Choroid plexus epithelial cell (primary cell): ENCODE measurements around the gene SLC47A2.
A peak's percentile ranks its signal among the peaks of the same experiment; 100 is the strongest.
"Not testable (repeated sequence)": the region's sequence is repeated elsewhere in the genome, so short reads cannot be mapped to it uniquely, and the experiment has no call there.

Experiments used
- DNase-seq: peaks from one replicate; pipeline ENCODE4 v3.0.0-alpha.2; 2010; ENCODE audit warnings: low read depth
- H3K4me3 ChIP-seq: 2 replicates; pipeline ENCODE4 v1.5.1; 2011; ENCODE audit warnings: low read depth, mild to moderate bottlenecking, control low read depth, low read length, moderate library complexity
- TF ChIP-seq, protein P1 (sequence below): conservative IDR thresholded peaks from 2 replicates; pipeline ENCODE4 v1.5.1; 2011; ENCODE audit warnings: low read depth, mild to moderate bottlenecking, control low read depth, inconsistent platforms, low read length, moderate library complexity

Gene SLC47A2, protein sequence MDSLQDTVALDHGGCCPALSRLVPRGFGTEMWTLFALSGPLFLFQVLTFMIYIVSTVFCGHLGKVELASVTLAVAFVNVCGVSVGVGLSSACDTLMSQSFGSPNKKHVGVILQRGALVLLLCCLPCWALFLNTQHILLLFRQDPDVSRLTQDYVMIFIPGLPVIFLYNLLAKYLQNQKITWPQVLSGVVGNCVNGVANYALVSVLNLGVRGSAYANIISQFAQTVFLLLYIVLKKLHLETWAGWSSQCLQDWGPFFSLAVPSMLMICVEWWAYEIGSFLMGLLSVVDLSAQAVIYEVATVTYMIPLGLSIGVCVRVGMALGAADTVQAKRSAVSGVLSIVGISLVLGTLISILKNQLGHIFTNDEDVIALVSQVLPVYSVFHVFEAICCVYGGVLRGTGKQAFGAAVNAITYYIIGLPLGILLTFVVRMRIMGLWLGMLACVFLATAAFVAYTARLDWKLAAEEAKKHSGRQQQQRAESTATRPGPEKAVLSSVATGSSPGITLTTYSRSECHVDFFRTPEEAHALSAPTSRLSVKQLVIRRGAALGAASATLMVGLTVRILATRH

DNA sequence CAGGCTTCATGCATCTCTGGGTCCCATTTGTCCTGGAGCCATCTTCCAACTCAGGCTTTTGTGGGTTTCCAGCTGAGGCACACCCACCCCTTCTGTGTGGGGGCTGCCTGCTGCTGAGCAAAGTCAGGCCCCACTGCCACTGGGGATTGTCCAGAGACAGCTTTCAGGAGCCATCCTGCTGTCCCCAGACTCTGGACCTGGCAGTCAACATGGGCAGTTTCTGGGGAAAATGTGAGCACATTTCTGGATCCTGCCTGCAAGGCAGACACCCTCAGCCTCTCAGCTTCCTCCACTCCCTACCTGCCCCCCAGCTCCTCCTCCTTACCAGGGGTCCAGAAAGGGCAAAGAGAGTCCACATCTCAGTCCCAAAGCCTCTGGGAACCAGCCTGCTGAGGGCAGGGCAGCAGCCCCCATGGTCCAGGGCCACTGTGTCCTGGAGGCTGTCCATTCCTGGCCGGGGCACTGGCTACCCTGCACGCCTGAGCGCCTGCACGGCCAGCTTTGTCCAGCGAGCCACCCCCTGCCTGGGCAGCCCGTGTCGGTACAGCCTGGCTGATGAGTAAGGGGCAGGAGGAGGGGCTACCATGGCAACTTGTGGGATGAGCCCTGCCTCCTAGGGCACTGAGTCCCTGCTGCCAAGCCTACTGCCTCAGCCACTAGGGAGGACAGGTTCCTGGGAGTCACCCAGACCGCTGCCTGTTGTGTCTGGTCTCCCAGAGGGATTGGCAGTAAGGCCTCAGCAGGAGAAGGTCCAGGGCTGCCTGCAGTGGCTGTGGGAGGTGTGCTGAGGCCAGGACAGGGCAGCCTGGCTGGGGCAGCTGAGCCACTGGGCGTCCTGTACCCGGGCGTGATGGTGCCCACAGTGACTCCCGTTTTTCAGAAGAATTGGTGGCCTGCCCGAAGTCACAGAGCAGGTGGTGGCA, at the start of gene SLC47A2:
Gene SLC47A2, minus strand, starts transcription at position 477 of the 923 bp plus-strand sequence. Its CDS starts 29 bp downstream, at position 448.
- H3K4me3 ChIP-seq = no peak within 1 kb of the TSS
- TF ChIP-seq, protein P1, sequence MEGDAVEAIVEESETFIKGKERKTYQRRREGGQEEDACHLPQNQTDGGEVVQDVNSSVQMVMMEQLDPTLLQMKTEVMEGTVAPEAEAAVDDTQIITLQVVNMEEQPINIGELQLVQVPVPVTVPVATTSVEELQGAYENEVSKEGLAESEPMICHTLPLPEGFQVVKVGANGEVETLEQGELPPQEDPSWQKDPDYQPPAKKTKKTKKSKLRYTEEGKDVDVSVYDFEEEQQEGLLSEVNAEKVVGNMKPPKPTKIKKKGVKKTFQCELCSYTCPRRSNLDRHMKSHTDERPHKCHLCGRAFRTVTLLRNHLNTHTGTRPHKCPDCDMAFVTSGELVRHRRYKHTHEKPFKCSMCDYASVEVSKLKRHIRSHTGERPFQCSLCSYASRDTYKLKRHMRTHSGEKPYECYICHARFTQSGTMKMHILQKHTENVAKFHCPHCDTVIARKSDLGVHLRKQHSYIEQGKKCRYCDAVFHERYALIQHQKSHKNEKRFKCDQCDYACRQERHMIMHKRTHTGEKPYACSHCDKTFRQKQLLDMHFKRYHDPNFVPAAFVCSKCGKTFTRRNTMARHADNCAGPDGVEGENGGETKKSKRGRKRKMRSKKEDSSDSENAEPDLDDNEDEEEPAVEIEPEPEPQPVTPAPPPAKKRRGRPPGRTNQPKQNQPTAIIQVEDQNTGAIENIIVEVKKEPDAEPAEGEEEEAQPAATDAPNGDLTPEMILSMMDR = no peak
- DNase-seq = no peak

DNA sequence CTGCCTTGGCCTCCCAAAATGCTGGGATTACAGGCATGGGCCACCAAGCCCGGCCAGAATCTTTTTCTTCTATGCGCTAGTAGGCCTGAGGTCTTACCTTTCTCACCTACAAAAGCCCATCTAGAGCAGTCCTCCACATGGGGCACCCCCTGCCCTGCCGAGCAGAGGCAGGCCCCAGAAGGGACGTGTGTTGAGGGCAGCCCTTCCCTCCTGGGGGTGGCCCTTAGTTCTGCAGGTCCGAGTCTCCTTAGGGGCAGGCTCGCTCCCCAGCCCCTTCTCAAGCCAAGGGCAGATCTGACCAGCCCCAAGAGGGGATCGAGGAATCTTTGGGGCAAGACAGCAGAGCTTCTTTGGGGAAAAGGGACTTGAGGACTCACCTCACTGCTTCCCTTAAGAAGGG, 49.6 kb upstream of the SLC47A2 start:
- DNase-seq = no peak
- TF ChIP-seq, protein P1 = no peak

DNA sequence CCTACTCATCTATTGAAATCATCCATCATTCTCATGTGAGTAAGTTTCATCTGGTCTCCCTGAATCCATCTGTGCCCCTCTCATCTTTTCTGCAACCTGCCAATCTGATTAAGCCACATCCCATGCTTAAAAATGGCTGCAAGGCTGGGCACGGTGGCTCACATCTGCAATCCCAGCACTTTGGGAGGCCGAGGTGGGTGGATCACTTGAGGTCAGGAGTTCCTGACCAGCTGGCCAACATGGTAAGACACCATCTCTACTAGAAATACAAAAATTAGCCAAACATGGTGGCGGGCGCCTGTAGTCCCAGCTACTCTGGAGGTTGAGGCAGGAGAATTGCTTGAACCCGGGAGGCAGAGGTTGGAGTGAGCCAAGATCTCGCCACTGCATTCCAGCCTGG, 47.6 kb upstream of the SLC47A2 start:
- not testable (repeated sequence) for DNase-seq, H3K4me3 ChIP-seq

More for the DNA sequence above, 49.6 kb upstream of the SLC47A2 start:
- no peak overlapping the region for H3K4me3 ChIP-seq

DNA sequence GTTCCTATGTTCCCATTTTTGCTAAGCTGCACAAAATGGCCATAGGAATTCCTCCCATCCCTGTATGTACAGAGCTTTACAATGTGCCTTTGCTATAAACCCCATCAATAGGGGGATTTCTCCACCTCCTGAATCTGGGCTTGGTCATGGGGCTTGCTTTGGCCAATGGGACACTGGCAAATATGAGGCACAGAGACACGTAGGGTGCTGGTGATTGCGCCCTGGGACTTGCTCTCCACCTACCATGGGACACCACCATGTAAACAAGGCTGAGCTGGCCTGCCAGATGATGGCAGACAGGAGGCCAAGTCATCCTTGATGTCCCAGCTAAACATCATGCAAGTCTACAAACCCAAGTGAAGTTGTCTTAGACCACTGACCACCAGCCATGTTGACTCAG, 47.0 kb upstream of the SLC47A2 start:
- TF ChIP-seq, protein P1 = no peak
- no peak overlapping the region for H3K4me3 ChIP-seq
- no peak for DNase-seq

DNA sequence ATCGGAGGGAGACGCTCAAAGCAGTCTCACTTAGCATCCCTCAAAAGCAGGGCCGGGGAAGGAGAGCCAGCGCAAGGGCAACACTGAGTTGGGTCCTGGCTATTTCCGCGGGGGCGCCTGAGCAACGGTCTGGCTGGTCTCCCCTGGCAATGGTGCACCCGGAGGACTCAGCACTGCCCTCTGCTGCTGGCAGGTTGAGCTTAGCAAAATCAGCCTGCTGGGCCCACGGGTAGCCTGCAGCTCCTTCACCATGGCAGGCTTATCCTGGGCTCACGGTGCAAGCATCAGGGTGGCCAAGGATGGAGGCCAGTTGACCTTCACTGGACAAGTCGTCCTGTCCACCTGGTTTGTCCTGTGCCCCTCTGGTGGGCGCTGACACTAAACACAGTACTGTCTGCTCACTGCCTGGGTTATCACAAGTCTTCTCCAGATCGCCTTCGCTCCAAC, 46.2 kb upstream of the SLC47A2 start:
- DNase-seq = peak; percentile 72
- no peak overlapping the region for H3K4me3 ChIP-seq
- TF ChIP-seq, protein P1 = peak; percentile 83

DNA sequence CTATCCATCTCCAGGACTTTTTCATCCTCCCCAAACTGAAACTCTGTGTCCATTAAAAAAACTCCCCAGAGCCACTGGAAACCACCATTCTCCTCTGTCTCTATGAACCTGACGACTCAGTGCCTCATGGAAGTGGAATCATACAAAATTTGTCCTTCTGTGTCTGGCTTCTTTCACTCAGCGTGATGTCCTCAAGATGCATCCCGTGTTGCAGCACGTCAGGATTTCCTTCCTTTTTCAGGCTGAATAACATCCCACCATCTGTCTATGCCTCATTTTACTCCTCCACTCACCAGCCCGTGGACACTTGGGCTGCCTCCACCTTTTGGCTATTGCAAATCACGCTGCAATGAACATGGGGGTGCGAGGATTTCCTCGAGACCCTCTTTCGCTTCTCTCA, 44.4 kb upstream of the SLC47A2 start:
- DNase-seq = no peak
- no peak overlapping the region for H3K4me3 ChIP-seq
- TF ChIP-seq, protein P1 = no peak
